AG08395 (cell line): ENCODE results near the gene CTSE.
A peak's percentile ranks its signal among the peaks of the same experiment; 100 is the strongest.
"Not testable (repeated sequence)": the region's sequence is repeated elsewhere in the genome, so short reads cannot be mapped to it uniquely, and the experiment has no call there.

Experiments
- DNase-seq: peaks from one replicate; pipeline ENCODE4 v3.0.0; 2012; ENCODE audit warnings: mixed read lengths, low spot score

CTSE gene

DNA sequence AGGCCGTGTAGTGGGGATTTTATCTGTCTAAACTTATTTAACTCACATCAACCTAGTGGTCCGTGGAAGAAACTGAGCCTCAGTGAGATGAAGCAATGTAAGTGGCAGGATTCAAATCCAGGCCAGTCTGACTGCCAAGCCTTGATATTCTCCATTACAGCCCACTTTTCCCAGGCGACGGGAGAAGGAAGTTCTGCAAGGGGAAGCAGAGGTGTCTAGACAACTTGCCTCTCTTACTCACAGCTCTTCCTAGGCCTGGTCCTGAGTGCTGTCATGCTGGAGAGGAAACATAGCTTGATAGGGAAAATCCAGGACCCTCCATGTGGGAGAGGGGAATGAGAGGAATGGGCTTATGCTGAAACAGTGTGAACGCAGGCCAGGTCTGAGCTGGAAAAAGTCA is 9.1 kb downstream of the CTSE start:
- DNase-seq = no peak

DNA sequence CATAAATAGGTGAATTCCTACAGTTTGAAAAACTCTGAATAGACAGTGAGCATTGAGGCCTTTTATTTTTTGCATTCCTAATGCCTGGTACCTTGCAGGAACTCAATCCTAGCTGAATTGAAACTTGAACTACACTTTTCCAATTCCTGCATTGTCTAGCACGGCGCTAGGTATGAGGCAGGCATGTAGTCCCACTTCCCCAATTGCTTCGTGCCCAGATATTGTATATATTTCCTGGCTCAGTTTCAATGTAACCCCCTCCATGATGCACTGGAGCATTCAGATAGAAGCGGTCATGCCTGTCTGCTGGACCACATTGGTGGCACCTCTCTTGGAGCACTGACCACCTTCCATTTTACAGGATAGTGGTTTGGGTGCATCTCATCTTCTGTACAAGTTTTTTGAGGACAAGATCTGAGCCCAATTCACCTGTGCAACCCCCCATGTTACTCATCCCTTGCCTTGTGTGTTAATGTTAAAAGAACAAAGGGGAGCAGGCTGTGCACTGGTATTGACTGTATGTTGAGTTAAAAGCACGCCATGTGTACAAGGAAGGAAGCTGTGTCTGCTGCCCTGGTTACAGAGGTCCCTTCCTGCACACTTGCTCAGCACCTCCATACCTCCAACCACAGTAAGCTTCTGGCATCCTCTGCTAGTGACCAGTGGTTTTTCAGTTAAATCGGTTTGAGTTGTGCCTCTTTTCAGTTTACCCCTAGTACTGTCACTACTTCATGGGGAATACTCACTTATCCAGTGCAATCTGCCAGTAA is 10.5 kb downstream of the CTSE start:
- DNase-seq = no peak

DNA sequence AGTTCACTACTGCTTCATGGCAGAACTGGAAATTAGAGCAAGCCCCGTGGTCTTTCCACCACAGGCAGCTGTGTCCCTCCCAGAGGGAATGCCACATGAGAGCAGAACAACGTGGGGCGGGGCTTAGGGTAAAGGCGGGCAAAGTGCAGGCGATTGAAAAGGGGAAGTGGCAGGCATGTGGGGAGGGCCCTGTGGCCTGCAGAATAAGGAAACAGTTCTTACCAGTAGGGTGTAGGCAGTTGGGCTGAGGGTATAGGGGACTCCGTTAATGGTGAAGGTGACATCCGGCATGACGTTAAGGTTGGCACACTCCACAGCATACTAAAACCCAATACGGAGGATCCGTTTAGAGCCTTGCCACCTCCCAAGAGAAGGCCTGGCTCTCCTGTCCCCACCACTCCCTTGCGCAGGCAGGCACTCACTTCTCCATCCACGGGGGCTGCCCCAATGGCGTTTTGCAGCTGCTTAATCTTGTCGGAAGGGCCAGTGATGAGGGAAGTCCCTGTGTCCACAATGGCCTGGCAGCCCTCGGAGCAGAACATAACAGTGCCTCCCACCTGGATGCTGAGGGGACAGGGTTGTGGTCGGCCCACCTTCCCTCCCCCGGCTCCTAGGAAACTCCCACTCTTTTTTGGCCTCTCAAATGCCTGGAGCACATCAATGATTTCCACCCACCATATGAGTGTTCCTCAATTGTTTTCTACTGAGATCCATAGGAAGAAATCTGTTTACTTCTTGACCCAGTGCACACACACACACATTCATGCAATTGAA is 11.4 kb downstream of the CTSE start:
- DNase-seq = no peak

DNA sequence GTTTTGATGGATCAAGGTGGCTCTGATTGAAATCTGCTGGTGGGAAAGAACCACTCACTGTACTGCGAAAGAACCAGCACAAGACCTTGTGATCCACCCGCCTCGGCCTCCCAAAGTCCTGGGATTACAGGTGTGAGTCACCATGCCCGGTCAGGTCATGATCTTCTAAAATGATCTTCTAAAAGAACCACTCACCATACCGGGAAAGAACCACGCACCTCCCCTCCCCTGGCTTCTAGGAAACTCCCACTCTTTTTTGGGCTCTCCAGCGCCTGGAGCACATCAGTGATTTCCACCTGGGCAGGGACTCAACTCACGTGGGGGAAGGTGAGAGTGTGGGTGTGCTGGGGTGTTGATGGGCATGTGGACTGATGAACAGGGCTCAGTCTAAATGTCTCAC is 12.6 kb downstream of the CTSE start:
- DNase-seq = no peak

DNA sequence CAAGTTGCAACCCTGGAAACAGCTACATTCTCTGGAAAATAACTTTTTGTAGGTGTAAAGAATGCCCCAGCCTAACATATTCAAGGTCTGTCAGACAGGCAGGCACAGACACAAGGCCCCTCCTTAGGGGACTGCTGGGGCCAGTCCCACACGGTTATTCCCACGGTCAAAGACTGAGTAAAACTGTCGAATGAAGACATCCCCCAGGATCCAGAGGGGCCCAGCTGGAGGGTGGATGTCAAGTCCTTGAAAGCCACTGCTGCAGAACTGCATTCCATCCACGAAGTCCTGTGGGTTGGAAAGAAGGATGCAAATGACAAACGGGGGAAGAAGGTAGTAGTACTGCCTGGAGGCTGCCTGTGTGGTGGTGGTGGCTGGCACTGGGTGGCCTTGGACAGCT is 13.6 kb downstream of the CTSE start:
- no peak for DNase-seq

DNA sequence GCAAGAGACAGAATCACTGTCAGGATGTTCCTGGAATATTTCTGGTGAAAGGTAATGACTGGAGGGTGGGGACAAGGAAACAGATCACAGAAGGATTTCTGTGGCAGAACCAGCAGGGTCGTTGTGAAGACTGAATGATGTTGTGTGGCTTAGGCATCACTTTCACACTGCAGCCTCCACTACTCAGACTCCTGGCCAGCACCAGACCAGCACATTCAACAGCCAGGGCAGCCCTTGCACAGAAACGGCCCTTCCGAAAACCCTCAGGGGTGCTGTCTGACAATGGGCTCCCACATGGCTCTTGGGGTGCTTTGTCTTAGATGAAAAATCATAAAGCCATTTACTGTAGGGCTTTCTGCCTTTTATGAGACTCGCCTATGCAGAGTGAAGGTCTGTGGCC is 16.7 kb downstream of the CTSE start:
- DNase-seq = no peak

DNA sequence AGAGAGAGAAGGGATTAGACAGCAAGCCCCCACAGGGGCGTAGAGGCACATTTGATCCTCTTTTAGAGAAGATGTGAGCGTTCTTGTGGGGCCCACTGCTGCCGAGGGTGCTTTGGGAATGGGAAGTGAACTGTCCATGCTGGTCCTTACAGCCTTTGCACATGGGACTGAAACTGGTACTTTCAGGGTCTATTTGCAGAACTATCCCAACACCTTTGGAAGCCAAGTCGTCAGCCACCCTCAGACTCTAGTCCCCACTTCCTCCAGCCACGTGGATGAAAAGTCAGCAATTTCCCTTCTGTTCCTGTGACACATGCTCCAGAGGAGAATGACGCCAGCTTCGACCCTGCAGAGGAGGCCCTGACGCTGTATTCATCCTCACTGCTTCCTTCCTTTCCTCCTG is 17.9 kb downstream of the CTSE start:
- no peak for DNase-seq

DNA sequence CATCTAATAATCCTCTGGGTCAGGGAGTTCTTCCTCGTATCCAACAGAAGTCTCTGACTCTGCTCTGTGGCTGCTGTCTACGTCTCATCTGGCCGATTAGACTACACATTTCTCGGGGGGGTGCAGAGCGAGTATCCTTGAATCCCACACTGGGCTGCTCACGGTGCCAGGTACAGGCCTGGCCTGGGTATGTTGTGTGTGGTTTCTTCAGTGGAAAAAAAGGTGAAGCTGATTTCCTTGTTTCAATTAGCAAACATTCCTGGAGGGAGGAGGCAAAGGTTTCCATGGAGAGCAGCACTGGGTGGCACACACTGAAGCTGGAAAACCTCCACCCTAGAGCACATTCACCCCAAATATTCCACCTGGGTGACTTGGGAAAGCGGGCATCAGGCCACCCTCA is 18.5 kb downstream of the CTSE start:
- DNase-seq = no peak

DNA sequence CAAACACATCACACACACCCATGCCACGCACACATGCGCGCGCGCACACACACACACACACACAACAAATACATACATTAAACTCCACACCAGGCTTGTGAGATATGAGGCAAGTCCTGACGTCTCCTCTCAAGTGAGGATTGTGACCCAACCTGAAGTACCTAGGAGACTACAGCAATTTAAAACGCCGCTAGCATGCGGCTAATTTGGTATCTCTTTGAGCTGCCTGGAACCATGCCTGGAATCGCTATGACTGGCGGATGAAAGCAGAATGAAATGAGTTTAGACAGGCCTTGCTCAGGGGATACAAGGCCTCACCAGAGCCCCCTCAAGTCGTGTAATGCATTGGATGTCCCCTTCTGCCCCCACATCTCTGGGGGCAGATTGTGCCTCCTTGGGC is 18.9 kb downstream of the CTSE start:
- no peak for DNase-seq

DNA sequence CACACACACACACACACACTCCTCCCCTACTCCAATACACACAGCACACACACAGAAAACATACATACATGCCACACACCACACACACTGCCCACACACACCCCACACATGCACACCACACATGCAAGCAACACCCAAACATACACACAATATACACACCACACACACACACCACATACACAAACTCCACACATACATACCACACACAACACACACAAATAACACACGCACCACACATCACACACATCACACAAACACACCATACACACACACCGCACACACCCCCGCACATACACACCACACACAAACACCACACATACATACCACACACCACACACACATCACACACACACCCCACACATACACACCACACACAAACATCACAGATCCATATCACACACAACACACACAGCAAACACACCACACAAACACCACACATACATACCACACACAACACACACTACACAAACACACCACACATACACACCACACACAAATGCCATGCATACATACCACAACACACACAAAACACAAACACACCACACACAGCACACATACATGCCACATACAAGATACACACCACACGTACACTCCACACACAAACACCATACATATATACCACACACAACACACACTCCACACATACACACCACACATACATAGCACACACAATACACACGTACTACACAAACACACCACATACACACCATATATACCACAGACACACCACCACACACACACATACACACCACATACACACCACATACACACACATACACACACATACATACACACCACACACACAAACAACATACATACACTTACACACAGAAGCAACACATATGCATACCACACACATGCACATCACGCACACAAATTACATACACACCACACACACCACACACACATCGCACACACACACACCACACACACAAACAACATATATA is 19.6 kb downstream of the CTSE start:
- DNase-seq = no peak

DNA sequence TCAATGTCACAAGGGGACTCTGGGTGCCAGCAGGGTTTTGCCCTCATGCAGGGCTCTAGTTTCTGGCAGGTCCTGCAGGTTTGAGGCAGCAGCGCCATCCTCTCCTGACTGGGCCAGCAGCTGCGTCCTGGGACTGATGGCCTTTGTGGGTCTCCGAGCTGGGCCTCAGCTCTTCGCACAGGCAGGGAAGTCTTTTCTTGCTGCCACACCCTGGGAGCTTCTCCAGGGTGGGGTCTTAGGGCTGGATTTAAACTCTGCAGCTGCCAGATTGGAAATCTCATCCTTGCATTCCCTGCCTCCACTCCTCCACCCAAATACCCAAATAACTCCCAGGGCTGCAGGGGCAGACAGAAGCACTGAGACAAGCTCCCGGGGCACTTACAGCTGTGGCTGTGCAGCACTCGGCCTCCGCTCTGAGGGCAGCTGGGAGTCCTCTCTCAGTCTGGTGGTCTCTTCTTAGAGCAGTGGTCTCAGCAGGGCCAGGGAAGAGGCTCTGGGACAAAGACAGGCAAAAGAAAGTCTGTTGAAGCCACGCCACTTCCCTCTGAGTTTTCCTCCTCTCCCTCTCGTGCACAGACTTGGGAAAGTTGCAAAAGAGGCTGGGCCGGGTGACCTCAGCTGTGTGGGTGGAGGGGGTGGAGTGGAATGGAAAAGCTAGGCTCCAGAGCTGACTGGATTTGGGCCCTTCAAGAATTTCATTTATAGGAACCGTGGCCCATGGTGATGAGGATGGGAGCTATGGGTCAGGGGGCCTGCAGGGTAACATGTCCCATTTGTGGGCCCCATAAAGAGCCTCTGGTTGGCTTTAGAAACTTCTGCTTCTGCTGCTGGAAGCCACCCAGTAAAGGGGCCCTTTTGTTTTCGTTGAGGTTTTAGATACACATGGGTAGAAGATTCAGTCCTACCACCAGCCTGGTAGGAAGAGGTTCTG is 20.6 kb downstream of the CTSE start, which contains the start of gene RAB7B:
TSS of gene RAB7B (minus strand) at position 525 of the 931 bp plus-strand sequence. CDS start 9,260 bp downstream, outside the sequence.
- peak; percentile 87 for DNase-seq

DNA sequence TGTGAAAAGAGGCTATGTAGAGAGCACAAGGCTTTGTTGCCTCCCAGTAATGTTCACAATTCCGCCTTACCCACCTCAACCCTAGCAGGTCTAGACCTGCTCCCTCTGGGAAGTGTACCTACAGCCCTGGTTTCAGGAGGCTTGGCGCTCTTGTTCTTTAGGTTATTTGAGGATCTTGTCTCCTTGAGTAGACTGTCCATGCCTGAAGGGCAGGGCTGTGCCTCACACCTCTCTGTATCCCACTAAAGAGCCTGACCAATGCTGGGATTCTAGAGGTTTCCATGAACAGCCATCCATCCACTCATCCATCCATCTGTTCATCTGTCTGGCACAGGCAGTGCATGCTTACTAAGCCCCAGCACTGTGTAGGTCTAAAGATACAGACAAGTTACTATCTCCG is 21.5 kb downstream of the CTSE start:
- no peak for DNase-seq

DNA sequence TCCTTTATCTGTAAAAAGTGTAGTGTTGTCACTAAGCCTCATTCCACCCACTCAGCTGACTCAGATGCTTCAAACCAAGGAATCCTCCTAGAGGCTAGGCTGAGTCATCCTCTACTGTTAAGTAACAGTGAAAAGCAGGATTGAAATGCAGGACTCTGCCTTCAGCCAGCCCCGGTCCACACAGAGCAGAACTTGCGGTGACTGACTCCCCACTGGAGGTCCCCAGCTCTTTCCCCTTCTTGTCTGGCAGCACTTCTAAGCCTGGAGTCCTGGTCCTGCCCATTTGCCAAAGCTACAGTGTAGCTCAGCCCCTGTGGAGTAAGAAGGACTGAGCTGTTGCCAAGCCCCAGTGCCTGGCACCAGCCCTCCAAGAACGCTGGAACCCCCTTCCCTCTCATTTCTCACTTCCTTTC is 22.2 kb downstream of the CTSE start:
- DNase-seq = peak; percentile 97

DNA sequence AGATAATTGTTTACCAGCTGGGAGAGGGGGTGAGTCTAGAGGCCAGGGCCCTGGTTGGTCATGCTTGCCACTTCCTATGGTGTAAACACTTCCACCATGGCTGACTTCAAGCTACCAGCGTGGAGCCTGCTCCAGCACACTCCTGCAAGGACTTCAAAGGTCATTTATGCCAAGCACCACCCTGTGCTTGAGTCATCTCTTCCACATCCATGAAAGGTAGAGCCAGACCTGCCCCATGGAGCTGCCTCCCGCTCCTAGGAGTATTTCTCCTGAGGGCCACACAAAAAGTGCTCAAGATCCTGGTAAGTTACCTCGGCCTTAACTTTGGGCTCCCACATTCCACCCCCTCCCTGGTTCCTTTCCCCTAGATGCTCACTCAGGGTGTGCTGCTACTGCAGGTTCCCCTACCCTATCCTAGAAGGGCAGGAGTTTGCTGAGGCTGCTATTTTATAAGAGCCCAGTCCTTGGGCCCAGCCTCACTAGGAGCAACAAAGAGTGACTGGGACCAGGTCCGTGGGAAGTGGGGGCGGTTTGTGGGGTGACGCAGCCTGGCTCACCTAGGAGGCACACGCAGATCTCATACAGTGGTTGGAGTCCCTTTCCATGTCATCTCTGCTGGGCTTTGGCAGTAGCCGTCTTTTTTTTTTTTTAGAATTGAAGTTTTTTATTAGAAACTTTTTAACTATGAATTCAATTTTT is 22.9 kb downstream of the CTSE start:
- peak; percentile 21 for DNase-seq

DNA sequence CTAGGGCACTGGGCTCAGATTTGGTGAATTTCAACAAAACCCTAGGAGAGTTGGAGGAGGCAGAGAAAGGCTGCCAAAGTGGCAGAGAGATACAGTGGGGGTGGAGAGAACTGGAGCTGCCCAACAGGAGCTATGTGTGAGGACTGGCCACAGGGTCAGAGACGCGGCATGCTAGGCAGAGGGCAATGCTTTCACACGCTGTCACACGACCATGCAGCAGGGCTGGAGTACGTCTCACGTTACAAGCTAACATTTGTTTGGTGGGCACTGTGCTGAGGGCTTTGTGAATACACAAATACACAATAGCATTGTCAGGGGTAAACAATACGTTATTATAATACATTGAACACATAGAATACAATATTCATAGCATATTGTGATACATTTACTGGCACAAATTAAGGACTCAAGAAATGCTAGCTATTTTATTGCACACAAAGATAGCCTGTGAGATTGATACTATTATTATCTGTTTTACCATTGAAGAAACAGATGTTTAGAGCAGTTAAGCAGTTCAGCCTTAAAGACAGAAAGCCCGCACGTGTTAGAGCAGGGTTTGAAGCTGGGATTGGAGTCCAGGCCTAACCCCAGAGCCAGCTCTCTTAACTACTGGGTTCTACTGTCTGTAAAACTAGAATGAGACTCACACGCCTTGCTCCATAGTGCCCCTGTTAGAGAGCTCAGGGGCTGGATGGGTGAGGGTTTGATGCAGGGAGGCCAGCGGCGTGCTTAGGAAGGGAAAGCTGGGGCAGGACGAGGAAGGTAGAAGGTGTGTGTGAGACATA is 25.0 kb downstream of the CTSE start:
- no peak for DNase-seq

DNA sequence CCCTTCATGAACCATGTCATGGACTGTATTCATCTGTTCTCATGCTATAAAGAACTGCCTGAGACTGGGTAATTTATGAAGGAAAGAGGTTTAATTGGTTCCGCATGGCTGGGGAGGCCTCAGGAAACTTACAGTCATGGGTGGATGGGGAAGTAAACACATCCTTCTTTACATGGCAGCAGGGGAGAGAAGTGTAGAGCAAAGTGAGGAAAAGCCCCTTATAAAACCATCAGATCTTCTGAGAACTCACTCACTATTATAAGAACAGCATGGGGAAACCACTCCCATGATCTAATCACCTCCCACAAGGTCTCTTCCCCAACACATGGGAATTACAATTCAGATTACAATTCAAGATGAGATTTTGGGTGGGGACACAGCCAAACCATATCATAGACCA is 27.1 kb downstream of the CTSE start:
- DNase-seq = not testable (repeated sequence)

DNA sequence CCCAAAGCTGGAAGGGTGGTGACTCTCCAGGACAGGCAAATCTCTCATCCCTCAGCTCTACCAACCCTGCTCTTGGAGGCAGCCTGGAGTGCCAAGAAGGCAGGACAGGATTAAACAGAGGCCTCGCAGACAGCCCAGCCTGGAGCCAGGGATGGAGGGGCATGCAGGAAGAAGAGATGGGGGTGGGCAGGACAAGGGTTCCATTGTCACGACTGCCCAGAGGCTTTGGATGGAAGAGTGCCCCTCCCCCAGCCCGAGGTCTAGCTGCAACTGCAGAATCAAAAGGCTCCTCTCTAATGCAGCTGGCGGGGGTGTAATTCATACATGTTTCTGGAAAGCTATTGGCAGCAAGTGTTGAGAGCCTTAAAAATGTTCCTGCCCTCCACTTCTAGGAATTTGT is 29.3 kb downstream of the CTSE start:
- DNase-seq = no peak

DNA sequence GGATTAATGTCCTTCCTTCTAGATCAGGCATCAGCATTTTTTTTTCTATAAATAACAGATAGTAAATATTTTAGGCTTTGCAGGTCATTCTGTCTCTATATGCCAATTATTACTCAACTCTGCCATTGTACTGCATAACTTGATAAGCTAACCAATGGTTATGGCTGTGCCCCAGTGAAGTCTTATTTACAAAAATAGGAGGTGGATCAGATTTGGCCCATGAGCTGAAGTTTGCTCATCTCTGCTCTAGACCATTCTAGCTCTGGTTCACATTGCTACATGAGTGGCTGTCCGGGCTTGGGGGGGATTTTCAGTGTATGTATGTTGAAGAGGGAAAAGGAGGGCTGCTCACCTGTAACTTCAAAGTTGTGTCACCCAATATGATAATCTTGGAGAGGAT is 30.6 kb downstream of the CTSE start:
- DNase-seq = no peak

DNA sequence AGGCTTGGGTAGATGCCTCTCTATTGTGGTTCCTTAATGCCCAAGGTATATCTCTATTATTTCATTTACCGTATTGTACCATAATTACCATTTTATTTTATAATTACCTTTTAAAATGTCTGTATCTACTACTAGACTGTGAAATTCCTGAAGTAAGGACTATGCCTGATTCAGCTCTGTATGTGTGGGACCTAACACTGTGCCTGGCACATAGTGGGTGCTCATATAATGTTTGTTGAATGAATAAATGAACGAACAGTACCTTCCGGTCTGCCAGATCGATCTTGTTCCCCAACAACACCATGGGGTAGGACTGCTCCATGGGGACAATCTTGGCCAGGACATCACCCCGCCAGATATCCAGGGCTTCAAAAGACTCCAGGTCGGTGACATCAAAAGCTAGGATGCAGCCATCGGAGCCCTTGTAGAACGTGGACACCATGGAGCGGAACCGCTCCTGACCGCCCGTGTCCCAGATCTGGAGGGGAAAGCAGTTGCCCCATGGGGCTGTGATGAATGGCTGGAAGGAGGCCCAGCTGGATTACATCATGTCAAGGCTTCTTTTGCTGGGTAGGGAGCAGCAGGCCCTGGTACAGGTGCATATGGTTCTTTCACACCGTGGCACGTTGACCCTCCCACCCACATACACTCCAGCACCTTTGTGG is 31.3 kb downstream of the CTSE start:
- no peak for DNase-seq
